HL-60 (cell line): ENCODE measurements around the gene HK1.

Source experiments
- GABPA ChIP-seq: IDR thresholded peaks from 2 replicates; pipeline ENCODE4 v1.6.1; 2012; ENCODE audit warnings: low read depth
- POLR2AphosphoS5 ChIP-seq: IDR thresholded peaks from 2 replicates; pipeline ENCODE4 v1.6.1; 2012; ENCODE audit warnings: low read depth
- SPI1 ChIP-seq: IDR thresholded peaks from 2 replicates; pipeline ENCODE4 v1.6.1; 2012; ENCODE audit warnings: low read depth, mild to moderate bottlenecking, borderline replicate concordance
- TF ChIP-seq, protein P1 (sequence below): IDR thresholded peaks from one replicate; pipeline ENCODE4 v1.5.1; 2011; ENCODE audit warnings: low read length, control low read depth, inconsistent platforms; ENCODE audit not compliant: insufficient read depth
- TF ChIP-seq, protein P2 (sequence below): IDR thresholded peaks from 2 replicates; pipeline ENCODE4 v1.6.1; 2012; ENCODE audit warnings: low read depth; ENCODE audit not compliant: insufficient replicate concordance

DNA sequence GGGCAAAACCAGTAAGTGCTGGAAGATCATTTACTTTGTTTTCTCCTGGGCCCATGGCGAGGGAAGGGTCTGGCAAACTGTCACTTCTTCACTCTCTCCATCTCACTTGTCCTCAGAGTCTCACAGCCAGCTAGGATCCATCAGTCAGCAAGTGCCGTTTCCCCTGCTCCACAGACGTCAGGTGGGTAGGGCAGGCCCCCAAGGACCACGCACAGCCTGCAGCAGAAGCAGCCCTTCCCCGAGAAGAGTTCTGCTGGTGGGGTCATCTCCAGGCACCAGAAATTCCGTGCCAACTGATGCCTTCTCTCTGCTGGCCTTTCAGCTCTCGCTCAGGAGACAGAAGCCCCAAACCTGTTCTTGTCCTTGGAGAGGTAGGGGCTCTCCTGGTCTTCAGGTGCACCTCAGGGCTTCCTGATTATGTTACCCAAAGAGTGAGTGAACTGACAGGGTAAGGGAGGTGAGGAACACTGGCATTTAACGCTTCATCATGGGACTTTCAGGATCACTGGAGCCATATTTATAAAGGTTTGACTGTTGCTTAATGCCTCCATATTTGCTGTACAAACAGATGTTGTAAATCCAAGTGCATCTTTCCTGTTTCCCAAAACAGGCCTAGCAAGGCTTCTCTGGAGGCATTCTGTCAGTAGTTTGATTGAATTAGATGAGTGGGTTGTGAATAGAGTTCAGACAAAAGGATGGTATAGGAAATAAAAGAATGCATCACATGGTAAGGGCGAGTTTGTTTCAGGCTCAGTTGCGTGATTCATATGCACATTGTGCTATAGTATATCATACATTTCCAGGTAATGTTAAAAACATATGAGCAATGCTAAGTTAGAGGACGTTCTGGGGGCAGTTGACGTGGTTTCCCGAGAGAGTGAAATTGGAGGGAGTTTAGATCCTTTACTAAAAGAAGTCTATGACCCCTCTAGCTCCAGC, 159.3 kb downstream of the HK1 start:
- no peak for TF ChIP-seq POLR2AphosphoS5
- TF ChIP-seq, protein P1, sequence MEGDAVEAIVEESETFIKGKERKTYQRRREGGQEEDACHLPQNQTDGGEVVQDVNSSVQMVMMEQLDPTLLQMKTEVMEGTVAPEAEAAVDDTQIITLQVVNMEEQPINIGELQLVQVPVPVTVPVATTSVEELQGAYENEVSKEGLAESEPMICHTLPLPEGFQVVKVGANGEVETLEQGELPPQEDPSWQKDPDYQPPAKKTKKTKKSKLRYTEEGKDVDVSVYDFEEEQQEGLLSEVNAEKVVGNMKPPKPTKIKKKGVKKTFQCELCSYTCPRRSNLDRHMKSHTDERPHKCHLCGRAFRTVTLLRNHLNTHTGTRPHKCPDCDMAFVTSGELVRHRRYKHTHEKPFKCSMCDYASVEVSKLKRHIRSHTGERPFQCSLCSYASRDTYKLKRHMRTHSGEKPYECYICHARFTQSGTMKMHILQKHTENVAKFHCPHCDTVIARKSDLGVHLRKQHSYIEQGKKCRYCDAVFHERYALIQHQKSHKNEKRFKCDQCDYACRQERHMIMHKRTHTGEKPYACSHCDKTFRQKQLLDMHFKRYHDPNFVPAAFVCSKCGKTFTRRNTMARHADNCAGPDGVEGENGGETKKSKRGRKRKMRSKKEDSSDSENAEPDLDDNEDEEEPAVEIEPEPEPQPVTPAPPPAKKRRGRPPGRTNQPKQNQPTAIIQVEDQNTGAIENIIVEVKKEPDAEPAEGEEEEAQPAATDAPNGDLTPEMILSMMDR: no peak
- TF ChIP-seq, protein P2, sequence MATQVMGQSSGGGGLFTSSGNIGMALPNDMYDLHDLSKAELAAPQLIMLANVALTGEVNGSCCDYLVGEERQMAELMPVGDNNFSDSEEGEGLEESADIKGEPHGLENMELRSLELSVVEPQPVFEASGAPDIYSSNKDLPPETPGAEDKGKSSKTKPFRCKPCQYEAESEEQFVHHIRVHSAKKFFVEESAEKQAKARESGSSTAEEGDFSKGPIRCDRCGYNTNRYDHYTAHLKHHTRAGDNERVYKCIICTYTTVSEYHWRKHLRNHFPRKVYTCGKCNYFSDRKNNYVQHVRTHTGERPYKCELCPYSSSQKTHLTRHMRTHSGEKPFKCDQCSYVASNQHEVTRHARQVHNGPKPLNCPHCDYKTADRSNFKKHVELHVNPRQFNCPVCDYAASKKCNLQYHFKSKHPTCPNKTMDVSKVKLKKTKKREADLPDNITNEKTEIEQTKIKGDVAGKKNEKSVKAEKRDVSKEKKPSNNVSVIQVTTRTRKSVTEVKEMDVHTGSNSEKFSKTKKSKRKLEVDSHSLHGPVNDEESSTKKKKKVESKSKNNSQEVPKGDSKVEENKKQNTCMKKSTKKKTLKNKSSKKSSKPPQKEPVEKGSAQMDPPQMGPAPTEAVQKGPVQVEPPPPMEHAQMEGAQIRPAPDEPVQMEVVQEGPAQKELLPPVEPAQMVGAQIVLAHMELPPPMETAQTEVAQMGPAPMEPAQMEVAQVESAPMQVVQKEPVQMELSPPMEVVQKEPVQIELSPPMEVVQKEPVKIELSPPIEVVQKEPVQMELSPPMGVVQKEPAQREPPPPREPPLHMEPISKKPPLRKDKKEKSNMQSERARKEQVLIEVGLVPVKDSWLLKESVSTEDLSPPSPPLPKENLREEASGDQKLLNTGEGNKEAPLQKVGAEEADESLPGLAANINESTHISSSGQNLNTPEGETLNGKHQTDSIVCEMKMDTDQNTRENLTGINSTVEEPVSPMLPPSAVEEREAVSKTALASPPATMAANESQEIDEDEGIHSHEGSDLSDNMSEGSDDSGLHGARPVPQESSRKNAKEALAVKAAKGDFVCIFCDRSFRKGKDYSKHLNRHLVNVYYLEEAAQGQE: no peak
- no peak for TF ChIP-seq GABPA
- no peak for TF ChIP-seq SPI1
